NOMO-1 treated with dmso at 0.1 percent for 144 hours (cell line): ENCODE data around the gene FAM9C.
A peak's percentile ranks its signal among the peaks of the same experiment; 100 is the strongest.

Source experiments
- DNase-seq: peaks from one replicate; lab custom pipeline; 2025; ENCODE audit not compliant: unreplicated experiment; lab: John Stamatoyannopoulos, UW

Gene FAM9C

DNA sequence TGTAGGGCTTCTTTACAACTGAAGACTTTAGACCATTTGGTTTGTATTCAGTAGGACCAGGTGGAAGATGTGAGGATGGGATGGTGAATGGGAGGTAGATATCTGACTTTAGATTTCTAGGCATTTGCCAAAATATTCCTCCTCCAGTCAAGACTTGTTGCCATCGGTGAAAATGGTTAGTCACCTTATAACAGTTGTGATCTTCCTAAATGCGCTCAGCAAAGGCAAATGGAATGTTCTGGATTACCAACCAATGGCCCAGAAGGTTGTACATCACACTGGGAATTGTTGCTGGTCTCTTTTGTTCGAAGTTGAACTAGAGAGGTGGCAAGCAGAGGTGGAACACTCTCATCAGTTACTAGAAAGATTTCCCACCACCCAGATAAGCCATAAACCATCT lies 35.6 kb downstream of the FAM9C start:
- DNase-seq, result no peak

GRCh38 chrX:13008189-13008533 lies 36.3 kb downstream of the FAM9C start:
- no peak for DNase-seq

GRCh38 chrX:13007519-13008188 lies 36.8 kb downstream of the FAM9C start:
- DNase-seq, result no peak

DNA sequence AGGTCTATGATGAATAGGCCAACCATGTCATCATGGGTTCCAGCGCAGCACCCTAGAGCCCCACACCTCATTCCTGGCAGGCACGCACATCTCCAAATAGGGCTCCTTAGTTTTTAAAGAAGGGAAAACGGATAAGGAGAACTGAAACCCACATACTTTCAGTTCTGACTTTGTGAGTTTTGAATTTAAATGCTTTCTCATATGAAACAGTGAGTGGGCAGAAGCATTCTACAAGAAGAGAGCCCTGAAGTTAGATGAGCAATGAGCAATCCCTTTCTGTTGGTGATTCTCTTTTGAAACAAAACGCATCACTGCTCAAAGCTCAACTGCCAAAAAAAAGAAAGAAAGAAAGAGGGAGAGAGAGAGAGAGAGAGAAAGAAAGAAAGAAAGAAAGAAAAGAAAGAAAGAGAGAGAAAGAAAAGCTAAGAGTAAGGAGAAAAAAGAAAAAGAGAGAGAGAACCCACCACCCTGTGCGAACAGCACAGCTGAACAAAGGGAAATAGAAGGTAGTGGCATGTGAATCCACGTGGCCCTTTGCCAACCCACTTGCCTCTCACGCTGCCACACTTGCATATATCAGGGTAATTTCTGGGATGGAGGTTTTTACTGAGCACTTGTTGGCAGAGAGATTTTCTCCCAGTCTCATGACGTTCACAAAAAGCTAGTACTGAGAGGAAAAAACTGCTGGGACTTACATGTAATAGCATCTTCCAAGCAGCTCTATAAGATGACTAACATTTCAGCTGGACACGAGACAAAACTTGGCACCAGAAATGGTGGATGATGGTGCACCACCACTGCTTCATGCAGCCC lies 38.6 kb downstream of the FAM9C start:
- DNase-seq, result peak; percentile 45

- DNase-seq, result peak; percentile 25
Observed at GRCh38 chrX:13001961-13002671, 42.3 kb downstream of the FAM9C start.

- no peak for DNase-seq
Observed at GRCh38 chrX:13001097-13001496, 43.3 kb downstream of the FAM9C start.

- DNase-seq, result peak; percentile 84
Observed at GRCh38 chrX:13000301-13000811, 44.1 kb downstream of the FAM9C start.

GRCh38 chrX:12999422-12999821 lies 45.0 kb downstream of the FAM9C start:
- DNase-seq, result no peak

- no peak for DNase-seq
Observed at GRCh38 chrX:12997906-12998687, 46.3 kb downstream of the FAM9C start.

GRCh38 chrX:12996934-12997435 lies 47.4 kb downstream of the FAM9C start:
- no peak for DNase-seq

GRCh38 chrX:12994321-12994720 lies 50.1 kb downstream of the FAM9C start:
- DNase-seq, result no peak

DNA sequence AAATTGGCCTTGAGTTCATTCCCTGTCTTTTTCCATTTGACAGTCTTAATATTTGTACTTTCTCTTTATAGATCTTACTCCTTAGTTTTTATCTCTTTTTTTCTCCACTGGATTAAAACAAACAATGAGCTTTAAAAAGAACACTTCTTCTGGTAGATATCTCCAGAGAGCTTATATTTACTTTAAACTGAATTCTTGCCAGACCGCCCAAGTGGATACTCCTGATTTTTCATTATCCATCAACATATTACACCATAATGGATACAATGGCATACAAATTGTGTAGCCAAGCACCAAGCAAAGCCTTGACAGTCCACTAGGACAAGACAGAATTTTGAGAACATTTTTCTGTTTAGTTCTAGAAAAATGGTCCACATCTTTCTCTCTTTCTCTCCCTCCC lies 50.6 kb downstream of the FAM9C start:
- DNase-seq, result no peak

DNA sequence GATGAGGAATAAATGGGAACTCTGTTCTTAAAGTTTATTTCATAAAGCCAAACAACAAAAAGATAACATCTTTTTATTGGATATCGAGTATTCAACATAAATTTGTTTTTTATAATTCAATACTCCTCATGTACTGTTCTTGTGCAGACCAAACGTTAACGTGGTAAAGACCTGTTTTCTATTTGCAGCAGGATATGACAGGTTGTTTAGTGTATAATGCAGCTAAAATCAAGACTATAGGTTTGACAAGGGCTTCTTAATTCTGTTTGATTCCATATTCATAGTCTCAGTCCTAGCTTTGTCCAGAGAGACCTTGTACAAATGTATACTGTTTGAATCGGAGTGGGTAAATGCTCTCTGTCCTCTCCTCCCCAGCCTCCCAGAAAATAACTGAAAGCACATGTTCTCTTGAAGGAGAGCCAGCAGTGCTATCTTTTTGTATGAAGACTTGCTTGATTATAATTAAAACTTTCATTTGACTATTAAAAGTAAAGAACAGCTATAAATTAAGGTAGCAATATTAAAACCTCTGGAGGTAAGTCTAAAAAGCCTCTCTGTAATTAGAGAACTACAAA lies 51.8 kb downstream of the FAM9C start:
- DNase-seq, result no peak

GRCh38 chrX:12991575-12991974 lies 52.8 kb downstream of the FAM9C start:
- DNase-seq, result no peak

GRCh38 chrX:12989461-12989860 lies 55.0 kb downstream of the FAM9C start:
- DNase-seq, result no peak

DNA sequence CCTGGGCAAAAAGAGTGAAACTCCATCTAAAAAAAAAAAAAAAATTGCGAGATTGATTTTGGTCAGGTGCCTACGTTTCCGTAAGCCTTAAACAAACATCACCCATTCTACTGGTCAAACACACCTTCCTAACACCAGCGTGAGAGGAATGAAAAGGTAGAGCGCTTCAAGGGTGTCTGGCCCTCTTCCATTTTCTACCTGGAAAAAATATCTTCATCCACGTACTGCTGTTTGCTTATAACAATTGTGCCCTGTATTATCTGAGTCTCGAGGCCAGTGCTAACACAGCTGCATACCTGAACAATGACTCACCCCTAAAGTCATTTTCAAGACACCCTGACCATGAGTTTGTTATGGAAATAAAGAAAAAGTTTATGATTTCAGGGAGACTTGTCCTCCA lies 55.6 kb downstream of the FAM9C start:
- DNase-seq, result no peak

DNA sequence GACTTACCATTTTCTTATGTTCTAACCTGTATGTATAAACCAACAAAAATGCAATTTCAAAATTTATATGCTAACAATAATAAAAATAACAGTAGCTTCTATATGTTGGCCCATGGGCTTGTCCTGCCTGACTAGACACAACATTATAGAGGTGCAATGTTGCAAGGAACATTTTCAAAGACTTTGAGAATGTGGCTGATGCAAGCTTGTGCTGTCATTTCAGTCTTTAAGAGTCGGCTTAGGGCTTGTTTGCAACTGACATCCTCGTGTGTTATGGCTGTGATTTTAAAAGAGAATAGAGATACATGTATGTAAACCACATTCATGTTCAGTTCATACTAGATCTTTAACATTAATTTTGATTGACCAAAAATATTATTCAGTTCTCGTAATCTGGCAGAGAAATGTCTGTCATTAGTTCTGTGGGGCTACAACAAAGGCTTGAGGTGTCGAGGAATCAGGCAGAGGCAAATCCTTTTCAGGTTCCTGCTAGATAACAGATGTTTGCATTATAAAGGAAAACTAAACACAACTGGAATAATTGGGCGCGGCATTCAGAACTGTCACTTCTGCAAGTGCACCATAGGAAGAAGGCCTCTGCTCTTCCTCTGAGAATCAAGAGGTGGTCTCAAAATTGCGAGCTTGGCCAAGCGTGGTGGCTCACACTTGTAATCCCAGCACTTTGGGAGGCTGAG lies 56.4 kb downstream of the FAM9C start:
- DNase-seq, result no peak

GRCh38 chrX:12987340-12987739 lies 57.1 kb downstream of the FAM9C start:
- DNase-seq, result no peak

DNA sequence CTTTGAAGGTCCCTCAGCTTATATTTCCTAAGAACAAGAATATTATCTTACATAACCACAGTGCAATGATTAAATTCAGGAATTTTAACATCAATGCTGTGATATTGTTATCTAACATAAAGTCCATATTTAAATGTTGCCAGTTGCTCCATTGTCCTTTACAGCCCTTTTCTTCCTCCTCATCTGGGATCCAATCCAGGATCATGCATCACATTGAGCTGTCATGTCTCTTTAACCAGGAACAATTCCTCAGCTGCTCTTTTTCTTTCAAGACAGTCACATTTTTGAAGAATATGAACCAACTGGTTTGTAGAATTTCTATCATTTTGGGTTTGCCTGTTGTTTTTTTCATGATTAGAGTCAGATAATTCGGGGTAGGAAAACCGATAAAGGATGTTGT lies 57.5 kb downstream of the FAM9C start:
- DNase-seq, result no peak
